Lower leg skin (tissue), 4 donors: ENCODE measurements around the gene FGF22. TPM values are rescaled to one million over a fixed set of nuclear protein-coding genes. Genes with fewer than 3 reads are reported as not detected.

Experiments
- DNase-seq, 2 donors: peaks; one replicate each; pipeline ENCODE4 v3.0.0-alpha.2; 2019; ENCODE audit warnings: low spot score in 2 of 2
- H3K4me3 ChIP-seq: fragments of 200-600 bp; sonication (generic); 2 replicates; pipeline ENCODE4 v1.5.1; 2017; ENCODE audit warnings: mild to moderate bottlenecking, low read depth; ENCODE audit not compliant: poor library complexity, severe bottlenecking
- CTCF ChIP-seq, 3 donors: fragments of 450-650 bp; IDR thresholded peaks; one replicate each; pipeline ENCODE4 v1.5.1; 2016; ENCODE audit warnings: antibody characterized with exemption in 3 of 3, mild to moderate bottlenecking in 3 of 3, moderate library complexity in 2 of 3
- POLR2A ChIP-seq, 2 donors: fragments of 450-650 bp; IDR thresholded peaks; one replicate each; pipeline ENCODE4 v1.6.1; 2016 to 2017; ENCODE audit warnings: antibody characterized with exemption in 2 of 2, mild to moderate bottlenecking in 1 of 2, moderate library complexity in 1 of 2
- WGBS, 2 donors: methylation state at CpG; one replicate each; pipeline ENCODE4 v1.1.5; 2018; 5-methylcytosine and 5-hydroxymethylcytosine counted together
- intact Hi-C: fragments of 100-400 bp; cut with DNase I; formaldehyde crosslinking; loops from one replicate; pipeline ENCODE4 v1.15.0; 2023; ENCODE audit warnings: low total_unique reads
- total RNA-seq, 4 donors: library from RNA; depleted of rRNA; stranded (reverse); fragments of >200 nt; gene quantifications; one replicate each; pipeline ENCODE4 v1.1.0, GENCODE V29; 2016

The FGF22 gene
- total RNA-seq, 4 donors from 2014 or later: 16.1 to 41.8 (median 25.6) TPM

DNA sequence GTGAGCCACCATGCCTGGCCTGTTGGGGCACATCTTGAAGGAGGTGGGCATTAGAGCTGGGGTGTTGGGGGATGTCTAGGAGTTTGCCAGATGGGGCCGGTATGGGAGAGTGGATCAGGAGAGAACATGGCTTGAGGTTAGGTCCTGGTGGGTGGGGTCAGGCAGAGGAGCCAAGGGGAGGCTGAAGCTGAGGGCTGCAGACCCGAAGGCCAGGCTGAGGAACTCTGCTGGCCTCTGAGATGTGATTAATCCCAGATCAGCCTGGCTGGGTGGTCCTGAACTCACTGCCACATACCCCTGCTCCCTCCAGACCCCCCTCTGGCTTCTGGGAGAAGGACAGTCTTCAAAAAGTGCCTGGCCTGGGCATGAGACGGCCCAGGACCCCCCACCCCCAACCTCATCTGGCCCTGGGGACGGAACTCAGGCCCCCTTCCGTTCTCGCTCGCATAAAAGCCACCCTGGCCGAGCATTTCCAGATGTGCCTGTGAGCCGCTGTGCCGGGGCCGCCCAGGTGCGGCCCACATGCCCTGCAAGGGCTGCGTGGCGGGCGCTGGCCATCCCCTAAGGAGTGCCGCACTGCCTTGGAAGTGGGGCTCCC is 39.2 kb downstream of the FGF22 start:
- DNase-seq: no peak
- intact Hi-C loops: no loop called here
- WGBS, 2 donors: 84 to 90% methylated on average over 9 to 15 of the region's 16 CpGs

GRCh38 chr19:679418-680286 is 40.0 kb downstream of the FGF22 start:
- no peak for TF ChIP-seq POLR2A (IDR thresholded peaks at IDR 0.05)
- intact Hi-C loops: no loop called here
- peak overlapping the region; percentile 82 for H3K4me3 ChIP-seq
- DNase-seq: peak in 1 of 2 donors; percentile 95
- WGBS, 2 donors: 6 to 16% methylated on average over 19 to 34 of the region's 69 CpGs

More for the DNA sequence above, 39.2 kb downstream of the FGF22 start:
- TF ChIP-seq POLR2A (IDR thresholded peaks at IDR 0.05): no peak
- no peak for TF ChIP-seq CTCF (IDR thresholded peaks at IDR 0.05)
- no peak overlapping the region for H3K4me3 ChIP-seq

GRCh38 chr19:680287-681028 is 40.8 kb downstream of the FGF22 start:
- intact Hi-C loops: no loop called here
- H3K4me3 ChIP-seq: peak overlapping the region; percentile 82
- TF ChIP-seq POLR2A (IDR thresholded peaks at IDR 0.05): no peak
- no peak for TF ChIP-seq CTCF (IDR thresholded peaks at IDR 0.05)
- peak; percentile 100 for DNase-seq
- 1 to 2% methylated on average over 15 to 26 of the region's 70 CpGs for WGBS, 2 donors

DNA sequence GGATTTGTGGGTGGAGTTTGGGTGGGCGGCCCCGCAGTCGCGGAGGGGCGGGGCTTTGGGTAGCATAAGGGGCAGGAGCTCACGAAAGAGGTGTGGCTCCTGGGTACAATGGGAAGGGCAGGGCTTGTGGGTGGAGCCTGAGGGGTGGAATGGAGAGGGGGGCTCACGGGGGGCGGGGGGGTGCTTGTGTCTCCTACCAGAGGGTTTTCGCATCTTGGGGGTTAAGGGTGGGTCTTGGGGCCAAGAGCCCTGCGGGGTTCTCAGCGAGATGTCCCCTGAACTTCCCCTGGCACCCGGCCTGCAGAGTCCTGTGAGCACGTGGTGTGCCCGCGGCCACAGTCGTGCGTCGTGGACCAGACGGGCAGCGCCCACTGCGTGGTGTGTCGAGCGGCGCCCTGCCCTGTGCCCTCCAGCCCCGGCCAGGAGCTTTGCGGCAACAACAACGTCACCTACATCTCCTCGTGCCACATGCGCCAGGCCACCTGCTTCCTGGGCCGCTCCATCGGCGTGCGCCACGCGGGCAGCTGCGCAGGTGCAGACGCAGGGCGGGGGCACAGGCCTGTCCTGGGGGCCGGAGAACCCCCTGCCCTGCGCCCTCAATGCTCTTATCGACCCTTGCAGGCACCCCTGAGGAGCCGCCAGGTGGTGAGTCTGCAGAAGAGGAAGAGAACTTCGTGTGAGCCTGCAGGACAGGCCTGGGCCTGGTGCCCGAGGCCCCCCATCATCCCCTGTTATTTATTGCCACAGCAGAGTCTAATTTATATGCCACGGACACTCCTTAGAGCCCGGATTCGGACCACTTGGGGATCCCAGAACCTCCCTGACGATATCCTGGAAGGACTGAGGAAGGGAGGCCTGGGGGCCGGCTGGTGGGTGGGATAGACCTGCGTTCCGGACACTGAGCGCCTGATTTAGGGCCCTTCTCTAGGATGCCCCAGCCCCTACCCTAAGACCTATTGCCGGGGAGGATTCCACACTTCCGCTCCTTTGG is 41.6 kb downstream of the FGF22 start:
- TF ChIP-seq POLR2A (IDR thresholded peaks at IDR 0.05) (no peak), CTCF (IDR thresholded peaks at IDR 0.05) (no peak)
- H3K4me3 ChIP-seq: no peak overlapping the region
- 65% methylated on average over 48 to 51 of the region's 54 CpGs for WGBS, 2 donors
- DNase-seq: peak in 1 of 2 donors; percentile 92
- intact Hi-C loops: no loop called here

DNA sequence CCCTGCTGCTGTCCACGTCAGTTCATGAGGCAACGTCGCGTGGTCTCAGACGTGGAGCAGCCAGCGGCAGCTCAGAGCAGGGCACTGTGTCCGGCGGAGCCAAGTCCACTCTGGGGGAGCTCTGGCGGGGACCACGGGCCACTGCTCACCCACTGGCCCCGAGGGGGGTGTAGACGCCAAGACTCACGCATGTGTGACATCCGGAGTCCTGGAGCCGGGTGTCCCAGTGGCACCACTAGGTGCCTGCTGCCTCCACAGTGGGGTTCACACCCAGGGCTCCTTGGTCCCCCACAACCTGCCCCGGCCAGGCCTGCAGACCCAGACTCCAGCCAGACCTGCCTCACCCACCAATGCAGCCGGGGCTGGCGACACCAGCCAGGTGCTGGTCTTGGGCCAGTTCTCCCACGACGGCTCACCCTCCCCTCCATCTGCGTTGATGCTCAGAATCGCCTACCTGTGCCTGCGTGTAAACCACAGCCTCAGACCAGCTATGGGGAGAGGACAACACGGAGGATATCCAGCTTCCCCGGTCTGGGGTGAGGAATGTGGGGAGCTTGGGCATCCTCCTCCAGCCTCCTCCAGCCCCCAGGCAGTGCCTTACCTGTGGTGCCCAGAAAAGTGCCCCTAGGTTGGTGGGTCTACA is 43.1 kb downstream of the FGF22 start:
- no peak for DNase-seq
- no peak for TF ChIP-seq CTCF (IDR thresholded peaks at IDR 0.05)
- TF ChIP-seq POLR2A (IDR thresholded peaks at IDR 0.05): no peak
- 74 to 81% methylated on average over 8 to 22 of the region's 25 CpGs for WGBS, 2 donors

More for the DNA sequence above, 43.1 kb downstream of the FGF22 start:
- intact Hi-C loops: no loop called here
- no peak overlapping the region for H3K4me3 ChIP-seq
